Measurements from ENCODE around the gene KRTCAP2.
"Not testable (repeated sequence)": the region's sequence is repeated elsewhere in the genome, so short reads cannot be mapped to it uniquely, and the experiment has no call there.

KRTCAP2 gene

GRCh38 chr1:155182052-155182550 lies 9.0 kb upstream of the KRTCAP2 start:
- DNase-seq: no peak

- DNase-seq: no peak
Measured at GRCh38 chr1:155181371-155182051, 8.4 kb upstream of the KRTCAP2 start.

GRCh38 chr1:155179112-155180031 lies 6.3 kb upstream of the KRTCAP2 start:
- no peak for DNase-seq

GRCh38 chr1:155178441-155179111 lies 5.5 kb upstream of the KRTCAP2 start:
- no peak for DNase-seq

GRCh38 chr1:155177918-155178281 lies 4.8 kb upstream of the KRTCAP2 start:
- DNase-seq: no peak

GRCh38 chr1:155177192-155177917 lies 4.3 kb upstream of the KRTCAP2 start:
- no peak for DNase-seq

GRCh38 chr1:155176544-155177071 lies 3.5 kb upstream of the KRTCAP2 start:
- DNase-seq: peak; percentile 91 to 93

- DNase-seq: no peak
Measured at GRCh38 chr1:155175927-155176371, 2.8 kb upstream of the KRTCAP2 start.

GRCh38 chr1:155175281-155175926 lies 2.3 kb upstream of the KRTCAP2 start:
- DNase-seq: no peak

- peak; percentile 56 to 65 for DNase-seq
Measured at GRCh38 chr1:155174324-155175280, 1.5 kb upstream of the KRTCAP2 start.

- peak; percentile 76 to 80 for DNase-seq
Measured at GRCh38 chr1:155173478-155174323, 597 bp upstream of the KRTCAP2 start, which contains the start of gene TRIM46. Gene TRIM46, plus strand, starts transcription at chr1:155173849. Its CDS starts 118 bp downstream, at chr1:155173967.

GRCh38 chr1:155171836-155172731 lies 1.0 kb downstream of the KRTCAP2 start:
- DNase-seq: no peak

- DNase-seq: no peak
Measured at GRCh38 chr1:155170806-155171205, 2.3 kb downstream of the KRTCAP2 start.

GRCh38 chr1:155170101-155170785 lies 2.9 kb downstream of the KRTCAP2 start:
- no peak for DNase-seq

GRCh38 chr1:155169541-155169940 lies 3.6 kb downstream of the KRTCAP2 start:
- DNase-seq: no peak

GRCh38 chr1:155168456-155169210 lies 4.5 kb downstream of the KRTCAP2 start:
- DNase-seq: no peak

- DNase-seq: not testable (repeated sequence)
Measured at GRCh38 chr1:155168105-155168445, 5.0 kb downstream of the KRTCAP2 start.
